ENCODE results near the gene ALKBH6. TPM values are rescaled to one million over a fixed set of nuclear protein-coding genes. Genes with fewer than 3 reads are reported as not detected.

The ALKBH6 gene
- total and polyA plus RNA-seq, 9 of the 15 experiments (the other 6 are each of a cell fraction or from before 2014, with no cell fraction given): 0.67 to 62.0 (median 34.5) TPM

DNA sequence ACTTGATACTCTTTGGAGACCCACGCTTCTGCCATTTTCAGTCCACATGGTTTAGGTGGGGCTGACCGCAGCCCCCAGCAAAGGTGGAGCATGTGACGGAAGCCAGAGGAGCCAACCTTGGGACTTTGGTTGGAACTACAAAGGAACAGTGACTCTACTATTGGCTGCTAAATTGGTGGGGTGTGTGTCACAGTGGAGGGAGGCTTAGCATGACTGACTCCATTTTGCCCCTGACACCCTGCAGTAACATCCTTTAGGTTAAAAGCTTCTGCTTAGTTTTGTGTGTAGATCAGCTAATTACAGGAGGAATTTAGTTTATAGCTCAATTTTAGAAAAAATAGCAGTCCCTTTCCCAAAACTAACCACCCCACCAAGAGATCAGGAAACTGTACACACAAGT is 12.4 kb downstream of the ALKBH6 start (continued):
- TF ChIP-seq, protein P1, sequence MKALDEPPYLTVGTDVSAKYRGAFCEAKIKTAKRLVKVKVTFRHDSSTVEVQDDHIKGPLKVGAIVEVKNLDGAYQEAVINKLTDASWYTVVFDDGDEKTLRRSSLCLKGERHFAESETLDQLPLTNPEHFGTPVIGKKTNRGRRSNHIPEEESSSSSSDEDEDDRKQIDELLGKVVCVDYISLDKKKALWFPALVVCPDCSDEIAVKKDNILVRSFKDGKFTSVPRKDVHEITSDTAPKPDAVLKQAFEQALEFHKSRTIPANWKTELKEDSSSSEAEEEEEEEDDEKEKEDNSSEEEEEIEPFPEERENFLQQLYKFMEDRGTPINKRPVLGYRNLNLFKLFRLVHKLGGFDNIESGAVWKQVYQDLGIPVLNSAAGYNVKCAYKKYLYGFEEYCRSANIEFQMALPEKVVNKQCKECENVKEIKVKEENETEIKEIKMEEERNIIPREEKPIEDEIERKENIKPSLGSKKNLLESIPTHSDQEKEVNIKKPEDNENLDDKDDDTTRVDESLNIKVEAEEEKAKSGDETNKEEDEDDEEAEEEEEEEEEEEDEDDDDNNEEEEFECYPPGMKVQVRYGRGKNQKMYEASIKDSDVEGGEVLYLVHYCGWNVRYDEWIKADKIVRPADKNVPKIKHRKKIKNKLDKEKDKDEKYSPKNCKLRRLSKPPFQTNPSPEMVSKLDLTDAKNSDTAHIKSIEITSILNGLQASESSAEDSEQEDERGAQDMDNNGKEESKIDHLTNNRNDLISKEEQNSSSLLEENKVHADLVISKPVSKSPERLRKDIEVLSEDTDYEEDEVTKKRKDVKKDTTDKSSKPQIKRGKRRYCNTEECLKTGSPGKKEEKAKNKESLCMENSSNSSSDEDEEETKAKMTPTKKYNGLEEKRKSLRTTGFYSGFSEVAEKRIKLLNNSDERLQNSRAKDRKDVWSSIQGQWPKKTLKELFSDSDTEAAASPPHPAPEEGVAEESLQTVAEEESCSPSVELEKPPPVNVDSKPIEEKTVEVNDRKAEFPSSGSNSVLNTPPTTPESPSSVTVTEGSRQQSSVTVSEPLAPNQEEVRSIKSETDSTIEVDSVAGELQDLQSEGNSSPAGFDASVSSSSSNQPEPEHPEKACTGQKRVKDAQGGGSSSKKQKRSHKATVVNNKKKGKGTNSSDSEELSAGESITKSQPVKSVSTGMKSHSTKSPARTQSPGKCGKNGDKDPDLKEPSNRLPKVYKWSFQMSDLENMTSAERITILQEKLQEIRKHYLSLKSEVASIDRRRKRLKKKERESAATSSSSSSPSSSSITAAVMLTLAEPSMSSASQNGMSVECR (CRISPR knock-in tag; IDR thresholded peaks at IDR 0.05): no peak
- no peak for TF ChIP-seq RBFOX2 (IDR thresholded peaks at IDR 0.05; ENCODE audit: low read depth, low read length)
- no peak for TF ChIP-seq ZNF24 (IDR thresholded peaks at IDR 0.05)
- no peak for TF ChIP-seq ZNF140 (CRISPR knock-in tag; IDR thresholded peaks at IDR 0.05)
- TF ChIP-seq MAZ (CRISPR knock-in tag; conservative IDR thresholded peaks at IDR 0.05 in 1 of 2, IDR thresholded peaks at IDR 0.05 in 1 of 2): no peak
- TF ChIP-seq CBFB (CRISPR knock-in tag; IDR thresholded peaks at IDR 0.05): no peak
- TF ChIP-seq, protein P2, sequence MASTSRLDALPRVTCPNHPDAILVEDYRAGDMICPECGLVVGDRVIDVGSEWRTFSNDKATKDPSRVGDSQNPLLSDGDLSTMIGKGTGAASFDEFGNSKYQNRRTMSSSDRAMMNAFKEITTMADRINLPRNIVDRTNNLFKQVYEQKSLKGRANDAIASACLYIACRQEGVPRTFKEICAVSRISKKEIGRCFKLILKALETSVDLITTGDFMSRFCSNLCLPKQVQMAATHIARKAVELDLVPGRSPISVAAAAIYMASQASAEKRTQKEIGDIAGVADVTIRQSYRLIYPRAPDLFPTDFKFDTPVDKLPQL (IDR thresholded peaks at IDR 0.05; ENCODE audit: extremely low read depth, insufficient read length): no peak
- TF ChIP-seq, protein P3, sequence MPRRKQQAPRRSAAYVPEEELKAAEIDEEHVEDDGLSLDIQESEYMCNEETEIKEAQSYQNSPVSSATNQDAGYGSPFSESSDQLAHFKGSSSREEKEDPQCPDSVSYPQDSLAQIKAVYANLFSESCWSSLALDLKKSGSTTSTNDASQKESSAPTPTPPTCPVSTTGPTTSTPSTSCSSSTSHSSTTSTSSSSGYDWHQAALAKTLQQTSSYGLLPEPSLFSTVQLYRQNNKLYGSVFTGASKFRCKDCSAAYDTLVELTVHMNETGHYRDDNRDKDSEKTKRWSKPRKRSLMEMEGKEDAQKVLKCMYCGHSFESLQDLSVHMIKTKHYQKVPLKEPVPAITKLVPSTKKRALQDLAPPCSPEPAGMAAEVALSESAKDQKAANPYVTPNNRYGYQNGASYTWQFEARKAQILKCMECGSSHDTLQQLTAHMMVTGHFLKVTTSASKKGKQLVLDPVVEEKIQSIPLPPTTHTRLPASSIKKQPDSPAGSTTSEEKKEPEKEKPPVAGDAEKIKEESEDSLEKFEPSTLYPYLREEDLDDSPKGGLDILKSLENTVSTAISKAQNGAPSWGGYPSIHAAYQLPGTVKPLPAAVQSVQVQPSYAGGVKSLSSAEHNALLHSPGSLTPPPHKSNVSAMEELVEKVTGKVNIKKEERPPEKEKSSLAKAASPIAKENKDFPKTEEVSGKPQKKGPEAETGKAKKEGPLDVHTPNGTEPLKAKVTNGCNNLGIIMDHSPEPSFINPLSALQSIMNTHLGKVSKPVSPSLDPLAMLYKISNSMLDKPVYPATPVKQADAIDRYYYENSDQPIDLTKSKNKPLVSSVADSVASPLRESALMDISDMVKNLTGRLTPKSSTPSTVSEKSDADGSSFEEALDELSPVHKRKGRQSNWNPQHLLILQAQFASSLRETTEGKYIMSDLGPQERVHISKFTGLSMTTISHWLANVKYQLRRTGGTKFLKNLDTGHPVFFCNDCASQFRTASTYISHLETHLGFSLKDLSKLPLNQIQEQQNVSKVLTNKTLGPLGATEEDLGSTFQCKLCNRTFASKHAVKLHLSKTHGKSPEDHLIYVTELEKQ (CRISPR knock-in tag; IDR thresholded peaks at IDR 0.05): no peak
- TF ChIP-seq NR4A1 (CRISPR knock-in tag; IDR thresholded peaks at IDR 0.05): no peak
- TF ChIP-seq NR4A1 (tag; IDR thresholded peaks at IDR 0.05): 0 out of 2 replicates have a peak, but pooled peaks have one; percentile 61
- no peak for TF ChIP-seq GTF2A2 (tag; IDR thresholded peaks at IDR 0.05)
- TF ChIP-seq PURB (CRISPR knock-in tag; IDR thresholded peaks at IDR 0.05; ENCODE audit: low read depth): no peak
- no peak for TF ChIP-seq HIVEP1 (CRISPR knock-in tag; IDR thresholded peaks at IDR 0.05)
- TF ChIP-seq, protein P4, sequence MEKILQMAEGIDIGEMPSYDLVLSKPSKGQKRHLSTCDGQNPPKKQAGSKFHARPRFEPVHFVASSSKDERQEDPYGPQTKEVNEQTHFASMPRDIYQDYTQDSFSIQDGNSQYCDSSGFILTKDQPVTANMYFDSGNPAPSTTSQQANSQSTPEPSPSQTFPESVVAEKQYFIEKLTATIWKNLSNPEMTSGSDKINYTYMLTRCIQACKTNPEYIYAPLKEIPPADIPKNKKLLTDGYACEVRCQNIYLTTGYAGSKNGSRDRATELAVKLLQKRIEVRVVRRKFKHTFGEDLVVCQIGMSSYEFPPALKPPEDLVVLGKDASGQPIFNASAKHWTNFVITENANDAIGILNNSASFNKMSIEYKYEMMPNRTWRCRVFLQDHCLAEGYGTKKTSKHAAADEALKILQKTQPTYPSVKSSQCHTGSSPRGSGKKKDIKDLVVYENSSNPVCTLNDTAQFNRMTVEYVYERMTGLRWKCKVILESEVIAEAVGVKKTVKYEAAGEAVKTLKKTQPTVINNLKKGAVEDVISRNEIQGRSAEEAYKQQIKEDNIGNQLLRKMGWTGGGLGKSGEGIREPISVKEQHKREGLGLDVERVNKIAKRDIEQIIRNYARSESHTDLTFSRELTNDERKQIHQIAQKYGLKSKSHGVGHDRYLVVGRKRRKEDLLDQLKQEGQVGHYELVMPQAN (IDR thresholded peaks at IDR 0.05; ENCODE audit: borderline replicate concordance): no peak
- no peak for TF ChIP-seq FOSL1 (tag; conservative IDR thresholded peaks at IDR 0.05)
- TF ChIP-seq RNF2 (IDR thresholded peaks at IDR 0.05): no peak
- TF ChIP-seq, protein P5, sequence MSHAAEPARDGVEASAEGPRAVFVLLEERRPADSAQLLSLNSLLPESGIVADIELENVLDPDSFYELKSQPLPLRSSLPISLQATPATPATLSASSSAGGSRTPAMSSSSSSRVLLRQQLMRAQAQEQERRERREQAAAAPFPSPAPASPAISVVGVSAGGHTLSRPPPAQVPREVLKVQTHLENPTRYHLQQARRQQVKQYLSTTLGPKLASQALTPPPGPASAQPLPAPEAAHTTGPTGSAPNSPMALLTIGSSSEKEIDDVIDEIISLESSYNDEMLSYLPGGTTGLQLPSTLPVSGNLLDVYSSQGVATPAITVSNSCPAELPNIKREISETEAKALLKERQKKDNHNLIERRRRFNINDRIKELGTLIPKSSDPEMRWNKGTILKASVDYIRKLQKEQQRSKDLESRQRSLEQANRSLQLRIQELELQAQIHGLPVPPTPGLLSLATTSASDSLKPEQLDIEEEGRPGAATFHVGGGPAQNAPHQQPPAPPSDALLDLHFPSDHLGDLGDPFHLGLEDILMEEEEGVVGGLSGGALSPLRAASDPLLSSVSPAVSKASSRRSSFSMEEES (CRISPR knock-in tag; IDR thresholded peaks at IDR 0.05): no peak

Data from K562 (cell line).